AG04450 (cell line): ENCODE measurements around the gene PALS2. TPM values are rescaled to one million over a fixed set of nuclear protein-coding genes. Genes with fewer than 3 reads are reported as not detected.

ENCODE experiments used
- CTCF ChIA-PET: fragments of 300-600, 350-600 bp; formaldehyde crosslinking; extraction: SDS; loops from one replicate; lab custom pipeline; 2022; ENCODE audit warnings: antibody characterized with exemption, inconsistent platforms; lab: Charles Lee
- POLR2A ChIA-PET: fragments of 350-600 bp; formaldehyde crosslinking; extraction: SDS; loops from one replicate; lab custom pipeline; 2021; ENCODE audit warnings: antibody characterized with exemption, inconsistent platforms; lab: Yijun Ruan, JAX
- DNase-seq: peaks from one replicate; pipeline ENCODE4 v3.0.0-alpha.2; 2011; ENCODE audit warnings: low read depth, low spot score
- H3K27ac ChIP-seq: one replicate; pipeline ENCODE4 v1.5.1; 2012; ENCODE audit warnings: low read depth, low read length, control low read depth
- H3K27me3 ChIP-seq: one replicate; pipeline ENCODE4 v1.6.0; 2012; ENCODE audit warnings: low read length; ENCODE audit not compliant: control insufficient read depth, insufficient read depth
- H3K4me3 ChIP-seq: 2 replicates; pipeline ENCODE4 v1.5.1; 2011; ENCODE audit warnings: mild to moderate bottlenecking, low read depth, low read length, control low read depth
- H3K9me3 ChIP-seq: 2 replicates; pipeline ENCODE4 v1.5.1; 2012; ENCODE audit warnings: low read length; ENCODE audit not compliant: control insufficient read depth, insufficient read depth
- polyA plus RNA-seq: library from polyadenylated mRNA; depleted of rRNA; stranded (reverse); fragments of >200 nt; gene quantifications from 2 replicates; pipeline ENCODE4 v1.2.3, GENCODE V29; 2011
- TF ChIP-seq, protein P1 (sequence below): IDR thresholded peaks from 2 replicates; pipeline ENCODE4 v1.5.1; 2011; ENCODE audit warnings: low read depth, low read length, control low read depth, inconsistent platforms

PALS2 gene
- polyA plus RNA-seq, 1 experiment: 11.6 TPM

DNA sequence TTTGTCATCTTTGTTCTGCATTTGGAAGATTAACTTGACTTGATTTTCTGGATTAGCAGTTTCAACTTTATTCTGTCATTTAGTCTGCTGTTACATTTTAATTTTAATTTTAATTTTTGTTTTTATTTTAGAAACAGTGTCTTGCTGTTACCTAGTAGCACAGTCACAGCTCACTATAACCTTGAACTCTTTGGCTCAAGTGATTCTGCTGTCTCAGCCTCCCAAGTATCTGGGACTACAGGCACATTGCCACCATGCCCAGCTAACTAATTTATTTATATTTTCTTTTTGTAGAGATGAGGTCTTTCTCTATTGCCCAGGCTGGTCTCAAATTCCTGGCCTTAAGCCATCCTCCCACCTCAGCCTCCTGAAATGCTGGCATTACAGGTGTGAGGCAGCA, 35.3 kb downstream of the PALS2 start:
- no peaks in the 10 kb centered on the region for H3K27me3 ChIP-seq
- DNase-seq: no peak
- H3K27ac ChIP-seq: no peak overlapping the region
- CTCF ChIA-PET: no interaction called here
- TF ChIP-seq, protein P1, sequence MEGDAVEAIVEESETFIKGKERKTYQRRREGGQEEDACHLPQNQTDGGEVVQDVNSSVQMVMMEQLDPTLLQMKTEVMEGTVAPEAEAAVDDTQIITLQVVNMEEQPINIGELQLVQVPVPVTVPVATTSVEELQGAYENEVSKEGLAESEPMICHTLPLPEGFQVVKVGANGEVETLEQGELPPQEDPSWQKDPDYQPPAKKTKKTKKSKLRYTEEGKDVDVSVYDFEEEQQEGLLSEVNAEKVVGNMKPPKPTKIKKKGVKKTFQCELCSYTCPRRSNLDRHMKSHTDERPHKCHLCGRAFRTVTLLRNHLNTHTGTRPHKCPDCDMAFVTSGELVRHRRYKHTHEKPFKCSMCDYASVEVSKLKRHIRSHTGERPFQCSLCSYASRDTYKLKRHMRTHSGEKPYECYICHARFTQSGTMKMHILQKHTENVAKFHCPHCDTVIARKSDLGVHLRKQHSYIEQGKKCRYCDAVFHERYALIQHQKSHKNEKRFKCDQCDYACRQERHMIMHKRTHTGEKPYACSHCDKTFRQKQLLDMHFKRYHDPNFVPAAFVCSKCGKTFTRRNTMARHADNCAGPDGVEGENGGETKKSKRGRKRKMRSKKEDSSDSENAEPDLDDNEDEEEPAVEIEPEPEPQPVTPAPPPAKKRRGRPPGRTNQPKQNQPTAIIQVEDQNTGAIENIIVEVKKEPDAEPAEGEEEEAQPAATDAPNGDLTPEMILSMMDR: no peak
- no peaks in the 10 kb centered on the region for H3K9me3 ChIP-seq
- no peak overlapping the region for H3K4me3 ChIP-seq
- POLR2A ChIA-PET: no interaction called here

GRCh38 chr7:24609059-24609458, 35.8 kb downstream of the PALS2 start:
- no peak overlapping the region for H3K4me3 ChIP-seq
- TF ChIP-seq, protein P1: no peak
- ChIA-PET POLR2A (no interaction called here), CTCF (no interaction called here)
- H3K27me3 ChIP-seq: no peaks in the 10 kb centered on the region
- no peak overlapping the region for H3K27ac ChIP-seq
- no peak for DNase-seq
- no peaks in the 10 kb centered on the region for H3K9me3 ChIP-seq

GRCh38 chr7:24609570-24609969, 36.3 kb downstream of the PALS2 start:
- Histone ChIP-seq H3K9me3 (no peaks in the 10 kb centered on the region), H3K27me3 (no peaks in the 10 kb centered on the region), H3K27ac (no peak overlapping the region), H3K4me3 (no peak overlapping the region)
- ChIA-PET CTCF (no interaction called here), POLR2A (no interaction called here)
- DNase-seq: no peak
- TF ChIP-seq, protein P1: no peak

- no peak for DNase-seq
- TF ChIP-seq, protein P1: no peak
- CTCF ChIA-PET: interaction anchor here (1.6 kb wide), 1 partner anchor 34 kb away, joined by 7 read pairs; no protein-coding TSS in a partner anchor
- H3K27ac ChIP-seq: no peak overlapping the region
- no peaks in the 10 kb centered on the region for H3K27me3 ChIP-seq
- H3K4me3 ChIP-seq: no peak overlapping the region
- POLR2A ChIA-PET: no interaction called here
- H3K9me3 ChIP-seq: no peaks in the 10 kb centered on the region
Measured at GRCh38 chr7:24611130-24611529, 37.9 kb downstream of the PALS2 start.

- TF ChIP-seq, protein P1: no peak
- CTCF ChIA-PET: no interaction called here
- no peak for DNase-seq
- Histone ChIP-seq H3K27ac (no peak overlapping the region), H3K27me3 (no peaks in the 10 kb centered on the region), H3K4me3 (no peak overlapping the region), H3K9me3 (no peaks in the 10 kb centered on the region)
- POLR2A ChIA-PET: no interaction called here
Measured at GRCh38 chr7:24617957-24618616, 44.8 kb downstream of the PALS2 start.
